IMR-90 (cell line): Measurements from ENCODE around the gene SLC22A2. TPM values are rescaled to one million over a fixed set of nuclear protein-coding genes. Genes with fewer than 3 reads are reported as not detected.
"Not testable (repeated sequence)": the region's sequence is repeated elsewhere in the genome, so short reads cannot be mapped to it uniquely, and the experiment has no call there.

ENCODE experiments used
- ATAC-seq: fragments of 200-7000 bp; cut with Tn5 transposase; 2 replicates; pipeline ENCODE4 v1.9.1; 2020; ENCODE audit warnings: low read depth, mild to moderate bottlenecking, moderate library complexity
- BruUV-seq: library from RNA; stranded (reverse); fragments of 400-500 nt; replicated peaks from 2 replicates; lab custom pipeline; 2021; lab: Mats Ljungman, UMichigan
- CTCF ChIA-PET: fragments of 300-600 bp; formaldehyde crosslinking; extraction: SDS; loops from one replicate; lab custom pipeline; 2021; ENCODE audit warnings: antibody characterized with exemption; lab: Yijun Ruan, JAX
- POLR2A ChIA-PET: fragments of 300-600 bp; sonication (Branson Sonifier 250); formaldehyde crosslinking; loops from one replicate; lab custom pipeline; 2022; ENCODE audit warnings: antibody characterized with exemption; ENCODE audit not compliant: unreplicated experiment; lab: Charles Lee
- DNase-seq: peaks from one replicate; pipeline ENCODE4 v3.0.0; 2013
- H2AFZ ChIP-seq: replicated peaks from 2 replicates; pipeline ENCODE3; 2013; ENCODE audit warnings: low read length, mild to moderate bottlenecking; ENCODE audit not compliant: poor library complexity
- H2AK5ac ChIP-seq: 2 replicates; pipeline ENCODE4 v1.6.1; 2013; ENCODE audit warnings: low read depth, low read length, inconsistent platforms
- H2AK9ac ChIP-seq: replicated peaks from 2 replicates; pipeline ENCODE3; 2013; ENCODE audit warnings: mild to moderate bottlenecking, low read depth, low read length, moderate library complexity; ENCODE audit not compliant: poor library complexity
- H2BK120ac ChIP-seq: 2 replicates; pipeline ENCODE4 v1.6.1; 2013; ENCODE audit warnings: low read depth, low read length, inconsistent platforms
- H2BK15ac ChIP-seq: 3 replicates; pipeline ENCODE4 v1.6.1; 2013; ENCODE audit warnings: low read depth, low read length, inconsistent platforms
- H2BK20ac ChIP-seq: 2 replicates; pipeline ENCODE4 v1.6.1; 2013; ENCODE audit warnings: low read depth, mild to moderate bottlenecking, inconsistent platforms, low read length, moderate library complexity
- H2BK5ac ChIP-seq: 2 replicates; pipeline ENCODE4 v1.6.1; 2013; ENCODE audit warnings: mild to moderate bottlenecking, low read depth, low read length, inconsistent platforms; ENCODE audit not compliant: poor library complexity, severe bottlenecking
- H3K14ac ChIP-seq: replicated peaks from 2 replicates; pipeline ENCODE4 v1.6.1; 2013; ENCODE audit warnings: low read depth, low read length, inconsistent platforms
- H3K18ac ChIP-seq: 2 replicates; pipeline ENCODE4 v1.6.1; 2013; ENCODE audit warnings: low read depth, low read length, control low read depth
- H3K23ac ChIP-seq: 2 replicates; pipeline ENCODE4 v1.6.1; 2013; ENCODE audit warnings: low read depth, low read length, inconsistent platforms
- H3K27ac ChIP-seq: 2 replicates; pipeline ENCODE4 v1.5.1; 2013; ENCODE audit warnings: mild to moderate bottlenecking, control low read depth, low read length; ENCODE audit not compliant: insufficient read depth
- H3K27me3 ChIP-seq: 2 replicates; pipeline ENCODE4 v1.6.1; 2013; ENCODE audit warnings: low read length; ENCODE audit not compliant: control insufficient read depth, insufficient read depth
- H3K36me3 ChIP-seq: 2 replicates; pipeline ENCODE4 v1.6.1; 2013; ENCODE audit warnings: low read length, mixed read lengths; ENCODE audit not compliant: control insufficient read depth, insufficient read depth
- H3K4ac ChIP-seq: 2 replicates; pipeline ENCODE4 v1.6.1; 2013; ENCODE audit warnings: low read depth, low read length, inconsistent platforms
- H3K4me1 ChIP-seq: 2 replicates; pipeline ENCODE4 v1.6.1; 2013; ENCODE audit warnings: low read length, mixed read lengths; ENCODE audit not compliant: control insufficient read depth, insufficient read depth
- H3K4me2 ChIP-seq: 2 replicates; pipeline ENCODE4 v1.6.1; 2013; ENCODE audit warnings: low read depth, mild to moderate bottlenecking, control low read depth, low read length, moderate library complexity
- H3K4me3 ChIP-seq: 2 replicates; pipeline ENCODE4 v1.5.1; 2013; ENCODE audit warnings: low read depth, mild to moderate bottlenecking, control low read depth, low read length, moderate library complexity; ENCODE audit not compliant: insufficient read depth
- H3K56ac ChIP-seq: 2 replicates; pipeline ENCODE4 v1.6.1; 2013; ENCODE audit warnings: low read length, inconsistent platforms; ENCODE audit not compliant: insufficient read depth; ENCODE audit errors: extremely low read depth
- H3K79me1 ChIP-seq, 2 experiments: 2 replicates each; pipeline ENCODE4 v1.6.1; 2013; ENCODE audit warnings: low read length in 2 of 2, inconsistent platforms in 1 of 2, low read depth in 1 of 2
- H3K9ac ChIP-seq: 2 replicates; pipeline ENCODE4 v1.6.1; 2013; ENCODE audit warnings: low read depth, low read length, control low read depth
- H3K9me1 ChIP-seq: 2 replicates; pipeline ENCODE4 v1.6.1; 2013; ENCODE audit warnings: low read length, inconsistent platforms; ENCODE audit not compliant: insufficient read depth
- H3K9me3 ChIP-seq: 2 replicates; pipeline ENCODE4 v1.6.1; 2013; ENCODE audit warnings: low read length; ENCODE audit not compliant: control insufficient read depth, insufficient read depth
- H4K20me1 ChIP-seq: 2 replicates; pipeline ENCODE4 v1.6.1; 2013; ENCODE audit warnings: low read length, inconsistent platforms; ENCODE audit not compliant: insufficient read depth
- H4K5ac ChIP-seq: 2 replicates; pipeline ENCODE4 v1.6.1; 2013; ENCODE audit warnings: mild to moderate bottlenecking, low read depth, low read length, control low read depth
- H4K8ac ChIP-seq, 2 experiments: 2 replicates each; pipeline ENCODE4 v1.6.1; 2013; ENCODE audit warnings: low read depth in 2 of 2, low read length in 2 of 2, control low read depth in 1 of 2, inconsistent platforms in 1 of 2
- H4K91ac ChIP-seq: 2 replicates; pipeline ENCODE4 v1.6.1; 2013; ENCODE audit warnings: low read depth, low read length, inconsistent platforms; ENCODE audit not compliant: insufficient read depth
- WGBS, 2 experiments: methylation state at CpG; one replicate each; pipeline versions ENCODE4 v1.1.5 to v1.1.7; 2013; ENCODE audit warnings: missing lambda C conversion rate in 2 of 2; ENCODE audit not compliant: insufficient read length in 1 of 2; ENCODE audit errors: extremely low coverage in 2 of 2; 5-methylcytosine and 5-hydroxymethylcytosine counted together
- dilution Hi-C: fragments of 300-500 bp; cut with HindIII; formaldehyde crosslinking; loops from one replicate; pipeline ENCODE4 v1.14.3; 2018; ENCODE audit warnings: low sequenced_read_pairs; ENCODE audit not compliant: unreplicated experiment
- in situ Hi-C: fragments of 300-500 bp; cut with MboI; formaldehyde crosslinking; loops from 3 replicates; pipeline ENCODE4 v1.14.3; 2019; ENCODE audit warnings: low sequenced_read_pairs, inconsistent platforms, mixed read lengths
- intact Hi-C: fragments of 100-400 bp; cut with micrococcal nuclease; formaldehyde crosslinking; loops from 2 replicates; pipeline ENCODE4 v1.10.0; 2022
- polyA plus RNA-seq, 3 experiments: library from polyadenylated mRNA; depleted of rRNA; stranded (reverse); fragments of >200 nt; gene quantifications; 2 replicates each; pipeline ENCODE4 v1.2.3, GENCODE V29; 2012; ENCODE audit warnings: low replicate concordance in 1 of 3
- total RNA-seq: library from RNA; depleted of rRNA; stranded (reverse); fragments of >200 nt; gene quantifications from 2 replicates; pipeline ENCODE4 v1.2.3, GENCODE V29; 2012

SLC22A2 gene
- total and polyA plus RNA-seq, 2 of the 4 experiments (the other 2 are of a cell fraction) = not detected

- H4K20me1 ChIP-seq, H2BK15ac ChIP-seq, intact Hi-C loops, H3K9me1 ChIP-seq, H3K18ac ChIP-seq, H4K91ac ChIP-seq, H3K4me3 ChIP-seq, H3K14ac ChIP-seq, H3K27me3 ChIP-seq, H3K4ac ChIP-seq, dilution Hi-C loops, BruUV-seq, H2BK5ac ChIP-seq, H3K56ac ChIP-seq, H3K23ac ChIP-seq, H2BK20ac ChIP-seq, H3K4me2 ChIP-seq, H3K79me1 ChIP-seq, DNase-seq, CTCF ChIA-PET, H2AK9ac ChIP-seq, H2AK5ac ChIP-seq, H3K27ac ChIP-seq, ATAC-seq, in situ Hi-C loops, H4K8ac ChIP-seq, H4K5ac ChIP-seq, H2BK120ac ChIP-seq, H3K4me1 ChIP-seq, H2AFZ ChIP-seq, H3K36me3 ChIP-seq, POLR2A ChIA-PET, H3K9ac ChIP-seq: not testable (repeated sequence)
- no CpG with 5 or more reads among the region's 2 CpGs for WGBS, 2 experiments
- H3K9me3 ChIP-seq = peaks cover 15% of the 10 kb centered on the region
Measured at GRCh38 chr6:160302431-160303082, 43.9 kb upstream of the SLC22A2 start.
